Endothelial cell (in vitro differentiated cells): ENCODE measurements around the gene PRKAG2. TPM values are rescaled to one million over a fixed set of nuclear protein-coding genes. Genes with fewer than 3 reads are reported as not detected.
A peak's percentile ranks its signal among the peaks of the same experiment; 100 is the strongest.

Experiments
- DNase-seq: peaks from one replicate; pipeline ENCODE4 v3.0.0; 2021; ENCODE audit warnings: low spot score
- H3K27ac Mint-ChIP-seq: one replicate; pipeline ENCODE4 v1.8.0; 2021; ENCODE audit warnings: mixed read lengths, inconsistent platforms; ENCODE audit not compliant: unreplicated experiment
- H3K27me3 Mint-ChIP-seq: one replicate; pipeline ENCODE4 v1.8.0; 2021; ENCODE audit warnings: mild to moderate bottlenecking, moderate library complexity, mixed read lengths, inconsistent platforms; ENCODE audit not compliant: unreplicated experiment
- H3K36me3 Mint-ChIP-seq: one replicate; pipeline ENCODE4 v1.8.0; 2021; ENCODE audit warnings: mild to moderate bottlenecking, low read depth, mixed read lengths, inconsistent platforms; ENCODE audit not compliant: unreplicated experiment
- H3K4me1 Mint-ChIP-seq: one replicate; pipeline ENCODE4 v1.8.0; 2021; ENCODE audit warnings: mild to moderate bottlenecking, mixed read lengths, inconsistent platforms; ENCODE audit not compliant: unreplicated experiment
- H3K4me3 Mint-ChIP-seq: one replicate; pipeline ENCODE4 v1.8.0; 2021; ENCODE audit warnings: mild to moderate bottlenecking, mixed read lengths, inconsistent platforms; ENCODE audit not compliant: unreplicated experiment
- H3K9me3 Mint-ChIP-seq: one replicate; pipeline ENCODE4 v1.8.0; 2021; ENCODE audit warnings: mixed read lengths, inconsistent platforms; ENCODE audit not compliant: unreplicated experiment
- CTCF ChIP-seq: fragments of 200-600 bp; sonication (generic); IDR thresholded peaks from one replicate; pipeline ENCODE4 v1.5.0; 2021; ENCODE audit warnings: antibody characterized with exemption; ENCODE audit not compliant: unreplicated experiment
- total RNA-seq: library from RNA; stranded (reverse); fragmentation: NEBNext Ultra II Directional; extraction: Animal tissue kit (Norgen Biotek cat#: 25700); gene quantifications from one replicate; pipeline ENCODE4 v1.2.1, GENCODE V29; 2021; ENCODE audit not compliant: unreplicated experiment

The PRKAG2 gene
- total RNA-seq, 1 donor from 2014 or later, result 16.0 TPM

GRCh38 chr7:151689196-151689971 is 187.5 kb downstream of the PRKAG2 start:
- Mint-ChIP-seq H3K27ac (peak overlapping the region; percentile 42), H3K4me3 (no peak overlapping the region), H3K27me3 (no peaks in the 10 kb centered on the region), H3K4me1 (peaks cover 25% of the 10 kb centered on the region), H3K9me3 (no peaks in the 10 kb centered on the region), H3K36me3 (no peaks in the 10 kb centered on the region)
- TF ChIP-seq CTCF, result no peak
- no peak for DNase-seq

- H3K27ac Mint-ChIP-seq, result no peak overlapping the region
- no peak overlapping the region for H3K4me3 Mint-ChIP-seq
- H3K36me3 Mint-ChIP-seq, result no peaks in the 10 kb centered on the region
Observed at GRCh38 chr7:151688236-151688780, 188.6 kb downstream of the PRKAG2 start.

DNA sequence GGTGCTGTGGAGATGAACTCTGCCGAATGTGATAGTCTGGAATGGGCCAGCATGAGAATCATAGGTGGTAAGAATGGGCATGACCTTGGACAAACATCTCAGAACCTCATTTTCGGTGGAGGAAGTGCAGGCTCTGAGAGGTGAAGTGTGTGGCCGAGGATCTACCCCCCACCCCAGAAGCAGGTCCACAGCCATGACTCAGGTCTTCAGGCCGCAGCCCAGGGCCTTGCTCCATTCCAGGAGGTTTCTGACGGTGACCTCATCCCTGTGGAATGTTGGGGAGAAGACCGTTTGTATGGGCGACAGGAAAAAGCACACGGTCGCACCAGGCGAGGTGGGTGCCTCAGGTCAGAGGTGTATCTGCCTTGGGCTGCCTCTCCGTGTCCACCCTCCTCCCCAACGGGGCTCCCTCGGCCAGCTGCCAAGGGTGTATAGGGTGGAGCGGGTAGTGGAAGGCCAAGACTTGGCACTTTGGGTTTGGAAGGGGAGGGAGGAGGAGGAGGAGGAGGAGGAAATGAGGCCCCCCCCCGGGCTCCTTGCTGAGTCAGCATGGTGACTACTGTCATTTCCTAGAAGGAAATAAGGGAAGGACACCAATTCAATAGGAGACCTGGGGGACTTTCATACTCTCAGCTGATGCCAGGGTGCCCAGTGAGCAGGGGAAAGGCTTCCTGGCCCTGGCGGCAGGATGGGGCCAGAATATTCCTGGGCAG is 189.2 kb downstream of the PRKAG2 start:
- no peaks in the 10 kb centered on the region for H3K9me3 Mint-ChIP-seq
- H3K4me1 Mint-ChIP-seq, result peaks cover 25% of the 10 kb centered on the region
- no peak overlapping the region for H3K27ac Mint-ChIP-seq
- no peaks in the 10 kb centered on the region for H3K27me3 Mint-ChIP-seq
- no peak for TF ChIP-seq CTCF
- no peaks in the 10 kb centered on the region for H3K36me3 Mint-ChIP-seq
- DNase-seq, result no peak
- H3K4me3 Mint-ChIP-seq, result no peak overlapping the region

More at GRCh38 chr7:151688236-151688780, 188.6 kb downstream of the PRKAG2 start:
- TF ChIP-seq CTCF, result no peak
- no peak for DNase-seq
- H3K4me1 Mint-ChIP-seq, result peaks cover 25% of the 10 kb centered on the region
- no peaks in the 10 kb centered on the region for H3K27me3 Mint-ChIP-seq
- no peaks in the 10 kb centered on the region for H3K9me3 Mint-ChIP-seq

DNA sequence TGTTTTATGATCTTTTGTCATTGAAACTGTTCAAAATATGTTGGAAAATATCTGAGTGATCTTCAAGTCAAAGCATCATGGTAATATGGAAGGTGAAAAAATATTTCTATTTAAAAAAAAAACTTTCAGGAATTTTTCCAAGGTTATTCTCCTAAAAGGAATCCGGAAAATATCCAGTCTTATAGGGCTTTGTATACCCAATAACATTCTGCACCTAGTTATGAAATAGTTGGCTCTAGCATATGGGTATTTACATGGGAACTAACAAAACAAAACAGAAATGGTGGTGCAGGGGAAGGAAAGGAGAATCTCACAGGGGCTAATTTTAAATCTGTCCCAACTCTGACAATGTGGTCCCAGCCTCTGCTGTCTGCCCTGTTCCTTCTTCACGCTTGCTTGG is 190.1 kb downstream of the PRKAG2 start:
- no peak for DNase-seq
- Mint-ChIP-seq H3K9me3 (no peaks in the 10 kb centered on the region), H3K27ac (no peak overlapping the region), H3K36me3 (no peaks in the 10 kb centered on the region), H3K27me3 (peaks cover 2% of the 10 kb centered on the region), H3K4me3 (no peak overlapping the region), H3K4me1 (peaks cover 25% of the 10 kb centered on the region)
- no peak for TF ChIP-seq CTCF
